H9 (cell line): ENCODE data around the gene ZNF674. TPM values are rescaled to one million over a fixed set of nuclear protein-coding genes. Genes with fewer than 3 reads are reported as not detected.

Experiments
- DNase-seq: peaks from one replicate; pipeline ENCODE4 v3.0.0-alpha.2; 2017
- H2AFZ ChIP-seq: one replicate; pipeline ENCODE4 v1.6.1; 2013; ENCODE audit warnings: mild to moderate bottlenecking, low read length, control low read depth, moderate library complexity
- H2AK5ac ChIP-seq: 2 replicates; pipeline ENCODE4 v1.6.1; 2013; ENCODE audit warnings: low read length, control low read depth, mixed read lengths; ENCODE audit not compliant: insufficient read length
- H2BK120ac ChIP-seq: one replicate; pipeline ENCODE4 v1.6.1; 2013; ENCODE audit warnings: low read depth, mild to moderate bottlenecking, low read length, control low read depth, inconsistent platforms; ENCODE audit not compliant: poor library complexity, severe bottlenecking
- H2BK12ac ChIP-seq: 2 replicates; pipeline ENCODE4 v1.6.1; 2013; ENCODE audit warnings: low read length, control low read depth, mixed read lengths, low read depth; ENCODE audit not compliant: insufficient read length
- H2BK15ac ChIP-seq: 2 replicates; pipeline ENCODE4 v1.6.1; 2013; ENCODE audit warnings: low read depth, low read length, control low read depth
- H2BK20ac ChIP-seq: one replicate; pipeline ENCODE4 v1.6.1; 2013; ENCODE audit warnings: low read depth, mild to moderate bottlenecking, low read length, control low read depth, inconsistent platforms; ENCODE audit not compliant: poor library complexity, severe bottlenecking
- H2BK5ac ChIP-seq: 2 replicates; pipeline ENCODE4 v1.6.1; 2013; ENCODE audit warnings: low read length, control low read depth, mixed read lengths; ENCODE audit not compliant: insufficient read length
- H3K14ac ChIP-seq: 2 replicates; pipeline ENCODE4 v1.6.1; 2013; ENCODE audit warnings: low read length, control low read depth; ENCODE audit not compliant: insufficient read depth
- H3K18ac ChIP-seq: 2 replicates; pipeline ENCODE4 v1.6.1; 2013; ENCODE audit warnings: low read depth, mild to moderate bottlenecking, mixed read lengths, low read length, control low read depth; ENCODE audit not compliant: insufficient read length
- H3K23ac ChIP-seq: 2 replicates; pipeline ENCODE4 v1.6.1; 2013; ENCODE audit warnings: low read length, control low read depth, mixed read lengths, low read depth; ENCODE audit not compliant: insufficient read length
- H3K23me2 ChIP-seq: 2 replicates; pipeline ENCODE4 v1.6.1; 2013; ENCODE audit warnings: low read depth, mild to moderate bottlenecking, mixed read lengths, low read length, control low read depth; ENCODE audit not compliant: insufficient read length, poor library complexity, severe bottlenecking
- H3K27ac ChIP-seq: 2 replicates; pipeline ENCODE4 v1.5.1; 2013; ENCODE audit warnings: low read length, control low read depth, mixed read lengths, low read depth; ENCODE audit not compliant: insufficient read length
- H3K27me3 ChIP-seq: 2 replicates; pipeline ENCODE4 v1.6.1; 2013; ENCODE audit warnings: low read length, control low read depth, inconsistent platforms; ENCODE audit not compliant: insufficient read depth
- H3K4ac ChIP-seq: 2 replicates; pipeline ENCODE4 v1.6.1; 2013; ENCODE audit warnings: low read depth, mild to moderate bottlenecking, control low read depth, inconsistent platforms, low read length, moderate library complexity
- H3K4me1 ChIP-seq: 2 replicates; pipeline ENCODE4 v1.6.1; 2013; ENCODE audit warnings: low read length, control low read depth, inconsistent platforms; ENCODE audit not compliant: insufficient read depth
- H3K4me2 ChIP-seq: 2 replicates; pipeline ENCODE4 v1.6.1; 2013; ENCODE audit warnings: low read length, control low read depth, mixed read lengths; ENCODE audit not compliant: insufficient read length, insufficient read depth
- H3K56ac ChIP-seq: 2 replicates; pipeline ENCODE4 v1.6.1; 2013; ENCODE audit warnings: low read depth, mild to moderate bottlenecking, mixed read lengths, low read length, control low read depth; ENCODE audit not compliant: insufficient read length
- H3K79me1 ChIP-seq: 2 replicates; pipeline ENCODE4 v1.6.1; 2013; ENCODE audit warnings: low read depth, mild to moderate bottlenecking, moderate library complexity, low read length, control low read depth, inconsistent platforms; ENCODE audit not compliant: insufficient read depth, poor library complexity, severe bottlenecking
- H3K79me2 ChIP-seq: 2 replicates; pipeline ENCODE4 v1.6.1; 2013; ENCODE audit warnings: low read length, control low read depth, inconsistent platforms; ENCODE audit not compliant: insufficient read depth
- H3K9ac ChIP-seq: 2 replicates; pipeline ENCODE4 v1.6.1; 2013; ENCODE audit warnings: low read length, control low read depth, mixed read lengths; ENCODE audit not compliant: insufficient read length; ENCODE audit errors: extremely low read depth
- H3K9me3 ChIP-seq: one replicate; pipeline ENCODE4 v1.6.1; 2013; ENCODE audit warnings: low read depth, low read length, inconsistent platforms; ENCODE audit not compliant: control insufficient read depth
- H3T11ph ChIP-seq: one replicate; pipeline ENCODE4 v1.6.1; 2013; ENCODE audit warnings: mild to moderate bottlenecking, low read length, control low read depth, inconsistent platforms
- H4K20me1 ChIP-seq: one replicate; pipeline ENCODE4 v1.6.1; 2013; ENCODE audit not compliant: control insufficient read depth, insufficient read length, insufficient read depth
- H4K5ac ChIP-seq: 2 replicates; pipeline ENCODE4 v1.6.1; 2013; ENCODE audit warnings: low read depth, mild to moderate bottlenecking, mixed read lengths, low read length, control low read depth; ENCODE audit not compliant: insufficient read length
- H4K8ac ChIP-seq: replicated peaks from 2 replicates; pipeline ENCODE4 v1.6.1; 2013; ENCODE audit warnings: low read length, control low read depth, mixed read lengths, low read depth; ENCODE audit not compliant: insufficient read length
- H4K91ac ChIP-seq: 2 replicates; pipeline ENCODE4 v1.6.1; 2013; ENCODE audit warnings: low read depth, mild to moderate bottlenecking, moderate library complexity, mixed read lengths, low read length, control low read depth; ENCODE audit not compliant: insufficient read length
- H3K27ac Mint-ChIP-seq, 3 experiments: 2 replicates in 2 of 3; 3 replicates in 1 of 3; pipeline ENCODE4 v1.8.0; 2020 to 2021; ENCODE audit warnings: mixed read lengths in 3 of 3, mild to moderate bottlenecking in 1 of 3, moderate library complexity in 1 of 3
- H3K27me3 Mint-ChIP-seq: 2 replicates; pipeline ENCODE4 v1.8.0; 2021; ENCODE audit warnings: low read depth, mild to moderate bottlenecking, moderate library complexity, mixed read lengths
- H3K36me3 Mint-ChIP-seq, 3 experiments: 2 replicates in 2 of 3; 3 replicates in 1 of 3; pipeline ENCODE4 v1.8.0; 2020 to 2021; ENCODE audit warnings: low read depth in 3 of 3, mixed read lengths in 3 of 3; ENCODE audit not compliant: insufficient read depth in 1 of 3
- H3K4me1 Mint-ChIP-seq, 2 experiments: 2 replicates each; pipeline ENCODE4 v1.8.0; 2020; ENCODE audit warnings: mixed read lengths in 2 of 2
- H3K4me3 Mint-ChIP-seq, 2 experiments: 2 replicates in 1 of 2; 3 replicates in 1 of 2; pipeline ENCODE4 v1.8.0; 2020 to 2021; ENCODE audit warnings: mild to moderate bottlenecking in 2 of 2, mixed read lengths in 2 of 2, moderate library complexity in 1 of 2
- H3K9me3 Mint-ChIP-seq, 2 experiments: 2 replicates in 1 of 2; 3 replicates in 1 of 2; pipeline ENCODE4 v1.8.0; 2020; ENCODE audit warnings: mild to moderate bottlenecking in 2 of 2, mixed read lengths in 2 of 2, moderate library complexity in 1 of 2
- CTCF ChIP-seq: fragments of 200-600 bp; sonication (generic); conservative IDR thresholded peaks from 3 replicates; pipeline ENCODE4 v1.8.0; 2021; ENCODE audit warnings: antibody characterized with exemption, mild to moderate bottlenecking
- WGBS: extraction: QIAGEN DNeasy Blood & Tissue Kit; methylation state at CpG from one replicate; pipeline ENCODE4 v1.1.7; 2013; ENCODE audit warnings: missing lambda C conversion rate, low lambda C conversion rate, mixed read lengths; ENCODE audit not compliant: insufficient read length; ENCODE audit errors: extremely low coverage; 5-methylcytosine and 5-hydroxymethylcytosine counted together
- total RNA-seq: library from RNA; stranded (reverse); gene quantifications from 2 replicates; pipeline ENCODE4 v1.2.1, GENCODE V29; 2021

The ZNF674 gene
- total RNA-seq, 1 experiment from 2014 or later: 10.1 TPM

GRCh38 chrX:46551494-46552128 lies 6.4 kb upstream of the ZNF674 start:
- no peaks in the 10 kb centered on the region for H3K23me2 ChIP-seq
- no peak overlapping the region for H4K8ac ChIP-seq
- Mint-ChIP-seq H3K27me3 (no peaks in the 10 kb centered on the region), H3K36me3 (peaks cover 42 to 48% (median 43%) of the 10 kb centered on the region in 3 experiments), H3K27ac (peak overlapping the region; percentile 74 to 98 (median 91)), H3K9me3 (peaks cover 64 to 67% of the 10 kb centered on the region in 2 experiments), H3K4me1 (peaks cover 16 to 20% of the 10 kb centered on the region in 2 experiments), H3K4me3 (no peak overlapping the region; a peak in 1 of 5 replicates)
- H3K27me3 ChIP-seq: no peaks in the 10 kb centered on the region
- no peaks in the 10 kb centered on the region for H3K79me1 ChIP-seq
- TF ChIP-seq CTCF: no peak
- peaks cover 10% of the 10 kb centered on the region for H3K9me3 ChIP-seq
- peak; percentile 68 for DNase-seq
- no peak overlapping the region for H2BK20ac ChIP-seq
- H2BK15ac ChIP-seq: no peak overlapping the region
- H3K4me1 ChIP-seq: no peaks in the 10 kb centered on the region
- H3K4ac ChIP-seq: no peak overlapping the region; the same call in 1 of the 2 replicates
- H4K5ac ChIP-seq: no peak overlapping the region
- H3K79me2 ChIP-seq: peaks cover 3% of the 10 kb centered on the region; the same call in 1 of the 2 replicates
- no peak overlapping the region for H3K23ac ChIP-seq
- H3K27ac ChIP-seq: peak overlapping the region; percentile 71
- H2BK120ac ChIP-seq: no peak overlapping the region
- no peak overlapping the region for H3K56ac ChIP-seq
- H3K9ac ChIP-seq: no peak overlapping the region
- H2BK12ac ChIP-seq: no peak overlapping the region
- no peaks in the 10 kb centered on the region for H4K20me1 ChIP-seq
- H3K4me2 ChIP-seq: no peak overlapping the region
- H3K18ac ChIP-seq: no peak overlapping the region
- no peak overlapping the region for H4K91ac ChIP-seq
- no CpG with 5 or more reads among the region's 8 CpGs for WGBS
- no peak overlapping the region for H2BK5ac ChIP-seq
- H3T11ph ChIP-seq: no peak overlapping the region
- no peak overlapping the region for H3K14ac ChIP-seq
- H2AK5ac ChIP-seq: no peak overlapping the region
- H2AFZ ChIP-seq: no peak overlapping the region
